Hepatocyte (in vitro differentiated cells): ENCODE data around the gene SRPK2. TPM values are rescaled to one million over a fixed set of nuclear protein-coding genes. Genes with fewer than 3 reads are reported as not detected.
A peak's percentile ranks its signal among the peaks of the same experiment; 100 is the strongest.

Source experiments
- DNase-seq: peaks from one replicate; pipeline ENCODE4 v3.0.0-alpha.2; 2016; ENCODE audit warnings: low spot score
- H2AFZ ChIP-seq: fragments of 200-600 bp; sonication (generic); 2 replicates; pipeline ENCODE4 v1.6.0; 2016; ENCODE audit warnings: antibody characterized with exemption, mild to moderate bottlenecking
- H3K27ac ChIP-seq: fragments of 200-600 bp; sonication (generic); 2 replicates; pipeline ENCODE4 v1.5.1; 2016; ENCODE audit warnings: mild to moderate bottlenecking
- H3K27me3 ChIP-seq: fragments of 200-600 bp; sonication (generic); 2 replicates; pipeline ENCODE4 v1.6.1; 2016
- H3K36me3 ChIP-seq: fragments of 200-600 bp; sonication (generic); replicated peaks from 2 replicates; pipeline ENCODE4 v1.5.1; 2016; ENCODE audit warnings: low read depth; ENCODE audit not compliant: insufficient read depth
- H3K4me1 ChIP-seq: fragments of 200-600 bp; sonication (generic); 2 replicates; pipeline ENCODE4 v1.5.1; 2016; ENCODE audit warnings: mild to moderate bottlenecking, moderate library complexity; ENCODE audit not compliant: insufficient read depth
- H3K4me2 ChIP-seq: fragments of 200-600 bp; sonication (generic); 2 replicates; pipeline ENCODE4 v1.6.0; 2016
- H3K4me3 ChIP-seq: fragments of 200-600 bp; sonication (generic); 2 replicates; pipeline ENCODE4 v1.5.1; 2016; ENCODE audit warnings: mild to moderate bottlenecking
- H3K79me2 ChIP-seq: fragments of 200-600 bp; sonication (generic); 2 replicates; pipeline ENCODE4 v1.6.0; 2017; ENCODE audit warnings: mild to moderate bottlenecking
- H3K9me2 ChIP-seq: fragments of 200-600 bp; sonication (generic); replicated peaks from 2 replicates; pipeline ENCODE4 v1.6.0; 2017; ENCODE audit warnings: mild to moderate bottlenecking; ENCODE audit not compliant: insufficient read depth
- H3K9me3 ChIP-seq: fragments of 200-600 bp; sonication (generic); 2 replicates; pipeline ENCODE4 v1.5.1; 2016; ENCODE audit warnings: low read depth, mild to moderate bottlenecking
- H4K20me1 ChIP-seq: fragments of 200-600 bp; sonication (generic); 2 replicates; pipeline ENCODE4 v1.6.0; 2016; ENCODE audit warnings: mild to moderate bottlenecking; ENCODE audit not compliant: insufficient read depth, poor library complexity, severe bottlenecking
- CTCF ChIP-seq: fragments of 200-600 bp; sonication (generic); IDR thresholded peaks from 2 replicates; pipeline ENCODE4 v1.5.1; 2016; ENCODE audit warnings: antibody characterized with exemption, mild to moderate bottlenecking; ENCODE audit not compliant: poor library complexity
- EZH2 ChIP-seq: fragments of 200-600 bp; sonication (generic); IDR thresholded peaks from 2 replicates; pipeline ENCODE4 v1.6.1; 2016; ENCODE audit warnings: antibody characterized with exemption, mild to moderate bottlenecking, borderline replicate concordance
- EZH2phosphoT487 ChIP-seq: fragments of 200-600 bp; sonication (generic); IDR thresholded peaks from one replicate; pipeline ENCODE4 v1.6.1; 2018; ENCODE audit warnings: antibody characterized with exemption, mild to moderate bottlenecking, low read depth, moderate library complexity; ENCODE audit not compliant: unreplicated experiment, severe bottlenecking
- WGBS: methylation state at CpG from one replicate; pipeline ENCODE4 v1.1.6; 2016; ENCODE audit warnings: low lambda C conversion rate; ENCODE audit errors: missing lambda C conversion rate; 5-methylcytosine and 5-hydroxymethylcytosine counted together
- polyA plus RNA-seq: library from polyadenylated mRNA; unstranded; fragments of >200 nt; fragmentation: Nextera tagmentation; extraction: Ambion mirVana; gene quantifications from 2 replicates; pipeline ENCODE4 v1.2.1, GENCODE V29; 2016
- total RNA-seq: library from RNA; depleted of rRNA; stranded (reverse); fragments of >200 nt; gene quantifications from 2 replicates; pipeline ENCODE4 v1.2.3, GENCODE V29; 2014

The SRPK2 gene
- total and polyA plus RNA-seq, 2 experiments from 2014 or later = 41.4 to 46.1 TPM

- peak; percentile 21 for DNase-seq
- TF ChIP-seq CTCF = no peak
- no peak for TF ChIP-seq EZH2
- no peak for TF ChIP-seq EZH2phosphoT487
- H3K9me2 ChIP-seq = no peaks in the 10 kb centered on the region
- H3K9me3 ChIP-seq = no peaks in the 10 kb centered on the region
- no peak overlapping the region for H3K4me3 ChIP-seq
- H3K36me3 ChIP-seq = no peaks in the 10 kb centered on the region
- H3K4me2 ChIP-seq = no peak overlapping the region
- no peaks in the 10 kb centered on the region for H3K27me3 ChIP-seq
- WGBS = 92% methylated on average over 11 of the region's 11 CpGs
- H2AFZ ChIP-seq = no peak overlapping the region
- H4K20me1 ChIP-seq = peaks cover 12% of the 10 kb centered on the region
- H3K27ac ChIP-seq = peak overlapping the region; percentile 8
- peaks cover 82% of the 10 kb centered on the region for H3K79me2 ChIP-seq
- H3K4me1 ChIP-seq = no peaks in the 10 kb centered on the region
Measured at GRCh38 chr7:105218939-105219770, 169.6 kb downstream of the SRPK2 start.

GRCh38 chr7:105218215-105218614, 170.5 kb downstream of the SRPK2 start:
- Histone ChIP-seq H3K27me3 (no peaks in the 10 kb centered on the region), H3K79me2 (peaks cover 82% of the 10 kb centered on the region), H3K9me2 (no peaks in the 10 kb centered on the region), H3K4me3 (no peak overlapping the region), H3K36me3 (no peaks in the 10 kb centered on the region), H2AFZ (no peak overlapping the region), H3K9me3 (no peaks in the 10 kb centered on the region), H3K27ac (peak overlapping the region; percentile 23), H3K4me1 (no peaks in the 10 kb centered on the region), H4K20me1 (peaks cover 12% of the 10 kb centered on the region), H3K4me2 (no peak overlapping the region)
- TF ChIP-seq CTCF (no peak), EZH2phosphoT487 (no peak), EZH2 (no peak)
- DNase-seq = peak; percentile 17
- WGBS = 65% methylated on average over 4 of the region's 4 CpGs

GRCh38 chr7:105216786-105217185, 171.9 kb downstream of the SRPK2 start:
- no peaks in the 10 kb centered on the region for H3K27me3 ChIP-seq
- no peaks in the 10 kb centered on the region for H3K36me3 ChIP-seq
- no peak overlapping the region for H3K4me3 ChIP-seq
- 72% methylated on average over 3 of the region's 3 CpGs for WGBS
- no peak overlapping the region for H3K4me2 ChIP-seq
- H3K27ac ChIP-seq = no peak overlapping the region
- peaks cover 11% of the 10 kb centered on the region for H4K20me1 ChIP-seq
- no peaks in the 10 kb centered on the region for H3K4me1 ChIP-seq
- H3K9me2 ChIP-seq = no peaks in the 10 kb centered on the region
- peaks cover 86% of the 10 kb centered on the region for H3K79me2 ChIP-seq
- no peak for TF ChIP-seq EZH2phosphoT487
- no peak for TF ChIP-seq EZH2
- no peak for TF ChIP-seq CTCF
- H3K9me3 ChIP-seq = no peaks in the 10 kb centered on the region
- no peak overlapping the region for H2AFZ ChIP-seq
- DNase-seq = no peak
